Loucy (cell line): ENCODE results near the gene OR4B1.

ENCODE experiments used
- H2AFZ ChIP-seq: fragments of 200-600 bp; sonication (generic); 2 replicates; pipeline ENCODE4 v1.6.0; 2016; ENCODE audit warnings: antibody characterized with exemption, mild to moderate bottlenecking, low read length, moderate library complexity
- H3F3A ChIP-seq: fragments of 200-600 bp; 2 replicates; pipeline ENCODE4 v1.6.0; 2016; ENCODE audit warnings: antibody characterized with exemption, low read depth, mild to moderate bottlenecking
- H3K27me3 ChIP-seq: fragments of 200-600 bp; sonication (generic); 2 replicates; pipeline ENCODE4 v1.6.1; 2014; ENCODE audit warnings: low read length, mild to moderate bottlenecking; ENCODE audit not compliant: insufficient read depth, poor library complexity, severe bottlenecking
- H3K36me3 ChIP-seq: fragments of 200-600 bp; sonication (generic); 2 replicates; pipeline ENCODE4 v1.6.1; 2016; ENCODE audit warnings: low read length; ENCODE audit not compliant: insufficient read depth
- H3K4me1 ChIP-seq: fragments of 200-600 bp; sonication (generic); 2 replicates; pipeline ENCODE4 v1.5.1; 2014; ENCODE audit warnings: low read length, mild to moderate bottlenecking; ENCODE audit not compliant: insufficient read depth, poor library complexity, severe bottlenecking
- H3K4me2 ChIP-seq: fragments of 200-600 bp; sonication (generic); 2 replicates; pipeline ENCODE4 v1.6.0; 2014; ENCODE audit warnings: antibody characterized with exemption, low read length, low read depth, mild to moderate bottlenecking; ENCODE audit not compliant: poor library complexity, severe bottlenecking
- H3K4me3 ChIP-seq: fragments of 200-600 bp; sonication (generic); 2 replicates; pipeline ENCODE4 v1.5.1; 2014; ENCODE audit warnings: low read length, mild to moderate bottlenecking, mixed read lengths; ENCODE audit not compliant: poor library complexity, severe bottlenecking
- H3K79me2 ChIP-seq: fragments of 200-600 bp; sonication (generic); 2 replicates; pipeline ENCODE4 v1.6.1; 2014; ENCODE audit warnings: low read length; ENCODE audit not compliant: insufficient read depth
- H3K9ac ChIP-seq: fragments of 200-600 bp; sonication (generic); 2 replicates; pipeline ENCODE4 v1.6.0; 2014; ENCODE audit warnings: mild to moderate bottlenecking, low read depth, low read length, moderate library complexity; ENCODE audit not compliant: poor library complexity, severe bottlenecking
- H3K9me2 ChIP-seq: fragments of 200-600 bp; sonication (generic); replicated peaks from 2 replicates; pipeline ENCODE4 v1.6.1; 2016; ENCODE audit warnings: low read depth, low read length, mixed read lengths
- H3K9me3 ChIP-seq: fragments of 200-600 bp; sonication (generic); 2 replicates; pipeline ENCODE4 v1.6.1; 2014; ENCODE audit warnings: mild to moderate bottlenecking, antibody characterized with exemption, low read length, low read depth; ENCODE audit not compliant: insufficient read depth
- H4K20me1 ChIP-seq: fragments of 200-600 bp; sonication (generic); 2 replicates; pipeline ENCODE4 v1.6.0; 2014; ENCODE audit warnings: antibody characterized with exemption, low read length, mild to moderate bottlenecking; ENCODE audit not compliant: insufficient read depth, poor library complexity, severe bottlenecking
- CTCF ChIP-seq: fragments of 200-600 bp; sonication (generic); conservative IDR thresholded peaks from 2 replicates; pipeline ENCODE4 v1.5.1; 2014; ENCODE audit warnings: mild to moderate bottlenecking, antibody characterized with exemption, low read length
- EZH2phosphoT487 ChIP-seq: fragments of 200-600 bp; IDR thresholded peaks from 2 replicates; pipeline ENCODE4 v1.6.1; 2018; ENCODE audit warnings: antibody characterized with exemption, mild to moderate bottlenecking, moderate library complexity, borderline replicate concordance

OR4B1 gene

GRCh38 chr11:48169259-48169658, 47.4 kb upstream of the OR4B1 start:
- Histone ChIP-seq H3K4me3 (no peak overlapping the region), H4K20me1 (no peaks in the 10 kb centered on the region), H3K79me2 (no peaks in the 10 kb centered on the region), H3K27me3 (no peaks in the 10 kb centered on the region), H2AFZ (no peak overlapping the region), H3K4me2 (no peak overlapping the region), H3K4me1 (no peaks in the 10 kb centered on the region), H3F3A (no peaks in the 10 kb centered on the region), H3K36me3 (no peaks in the 10 kb centered on the region), H3K9me3 (no peaks in the 10 kb centered on the region), H3K9me2 (no peaks in the 10 kb centered on the region), H3K9ac (no peak overlapping the region)
- TF ChIP-seq CTCF (no peak), EZH2phosphoT487 (no peak)

GRCh38 chr11:48169717-48170116, 46.9 kb upstream of the OR4B1 start:
- Histone ChIP-seq H3K4me2 (no peak overlapping the region), H3K9ac (no peak overlapping the region), H3K79me2 (no peaks in the 10 kb centered on the region), H3K36me3 (no peaks in the 10 kb centered on the region), H4K20me1 (no peaks in the 10 kb centered on the region), H3K9me2 (no peaks in the 10 kb centered on the region), H3K4me1 (no peaks in the 10 kb centered on the region), H3K9me3 (no peaks in the 10 kb centered on the region), H3F3A (no peaks in the 10 kb centered on the region), H2AFZ (no peak overlapping the region), H3K27me3 (no peaks in the 10 kb centered on the region), H3K4me3 (no peak overlapping the region)
- no peak for TF ChIP-seq CTCF

GRCh38 chr11:48170241-48171233, 46.1 kb upstream of the OR4B1 start:
- no peaks in the 10 kb centered on the region for H4K20me1 ChIP-seq
- no peak overlapping the region for H3K4me3 ChIP-seq
- no peaks in the 10 kb centered on the region for H3K27me3 ChIP-seq
- no peak overlapping the region for H2AFZ ChIP-seq
- no peak overlapping the region for H3K4me2 ChIP-seq
- H3K4me1 ChIP-seq: no peaks in the 10 kb centered on the region
- no peaks in the 10 kb centered on the region for H3K9me2 ChIP-seq
- H3K36me3 ChIP-seq: no peaks in the 10 kb centered on the region
- H3F3A ChIP-seq: no peaks in the 10 kb centered on the region
- H3K79me2 ChIP-seq: no peaks in the 10 kb centered on the region
- no peak for TF ChIP-seq EZH2phosphoT487
- TF ChIP-seq CTCF: no peak
- H3K9me3 ChIP-seq: no peaks in the 10 kb centered on the region
- H3K9ac ChIP-seq: no peak overlapping the region
